K562 (cell line): ENCODE data around the gene ATP5PD. TPM values are rescaled to one million over a fixed set of nuclear protein-coding genes. Genes with fewer than 3 reads are reported as not detected.

ENCODE experiments used
- ARID1B ChIP-seq: fragments of 450-650 bp; IDR thresholded peaks from 2 replicates; pipeline ENCODE4 v1.6.1; 2016; ENCODE audit warnings: antibody characterized with exemption, mild to moderate bottlenecking, inconsistent platforms
- CREB1 ChIP-seq, 2 experiments: sonication (generic) in 1 of 2; formaldehyde crosslinking in 1 of 2; IDR thresholded peaks; 2 replicates each; pipeline versions ENCODE4 v1.6.1 to v1.8.0; 2012 to 2022; ENCODE audit warnings: inconsistent platforms in 1 of 2, mild to moderate bottlenecking in 1 of 2, missing genetic modification reagents in 1 of 2, moderate library complexity in 1 of 2
- CTBP1 ChIP-seq: fragments of 450-650 bp; IDR thresholded peaks from 2 replicates; pipeline ENCODE4 v1.6.1; 2016; ENCODE audit warnings: borderline replicate concordance
- HDAC3 ChIP-seq: fragments of 450-650 bp; IDR thresholded peaks from 2 replicates; pipeline ENCODE4 v1.6.1; 2018; ENCODE audit warnings: borderline replicate concordance, mild to moderate bottlenecking, moderate library complexity; ENCODE audit not compliant: partially characterized antibody
- HLTF ChIP-seq: fragments of 450-650 bp; IDR thresholded peaks from 2 replicates; pipeline ENCODE4 v1.6.1; 2016
- HMG20A ChIP-seq: fragments of 450-650 bp; formaldehyde crosslinking; conservative IDR thresholded peaks from 2 replicates; pipeline ENCODE4 v1.4.0; 2020; ENCODE audit warnings: mild to moderate bottlenecking, mixed read lengths
- HNRNPUL1 ChIP-seq: fragments of 200-400 bp; formaldehyde crosslinking; IDR thresholded peaks from 2 replicates; pipeline ENCODE4 v1.6.1; 2017; ENCODE audit warnings: low read length
- HOMEZ ChIP-seq: fragments of 250-450 bp; sonication (Bioruptor Pico); IDR thresholded peaks from 2 replicates; pipeline ENCODE4 v1.4.0; 2020; ENCODE audit warnings: mild to moderate bottlenecking, moderate library complexity
- MCM7 ChIP-seq, 2 experiments: fragments of 450-650 bp; IDR thresholded peaks; 2 replicates each; pipeline ENCODE4 v1.6.1; 2016 to 2018
- NCOR1 ChIP-seq: fragments of 450-650 bp; IDR thresholded peaks from 2 replicates; pipeline ENCODE4 v1.6.1; 2016; ENCODE audit warnings: mild to moderate bottlenecking, moderate library complexity
- PHF8 ChIP-seq: fragments of 200-600 bp; sonication (generic); IDR thresholded peaks from 2 replicates; pipeline ENCODE4 v1.6.1; 2012; ENCODE audit warnings: mixed run types, mild to moderate bottlenecking, inconsistent platforms, low read length, moderate library complexity, borderline replicate concordance
- POLR2AphosphoS5 ChIP-seq: IDR thresholded peaks from 2 replicates; pipeline ENCODE4 v1.6.1; 2011; ENCODE audit warnings: mild to moderate bottlenecking, low read depth, low read length, moderate library complexity; ENCODE audit not compliant: control insufficient read depth, insufficient read depth
- SNRNP70 ChIP-seq: fragments of 200-400 bp; formaldehyde crosslinking; optimal IDR thresholded peaks from 2 replicates; pipeline ENCODE3; 2017; ENCODE audit warnings: low read depth, low read length
- SRSF1 ChIP-seq: fragments of 200-400 bp; formaldehyde crosslinking; IDR thresholded peaks from 2 replicates; pipeline ENCODE4 v1.6.1; 2017; ENCODE audit warnings: mild to moderate bottlenecking, low read depth, low read length, moderate library complexity
- TFE3 ChIP-seq: fragments of 450-650 bp; formaldehyde crosslinking; IDR thresholded peaks from 2 replicates; pipeline ENCODE4 v1.4.0; 2020; ENCODE audit warnings: mild to moderate bottlenecking, mixed read lengths
- ZNF518B ChIP-seq: fragments of 250-450 bp; sonication (Bioruptor Pico); IDR thresholded peaks from 2 replicates; pipeline ENCODE4 v1.5.0; 2021; ENCODE audit warnings: mild to moderate bottlenecking, moderate library complexity
- ZNF740 ChIP-seq, 3 experiments: fragments of 200-800 bp in 1 of 3; sonication (Bioruptor generic) in 1 of 3; sonication (generic) in 1 of 3; formaldehyde crosslinking in 1 of 3; IDR thresholded peaks; 2 replicates each; pipeline versions ENCODE4 v1.6.1 to v1.8.0; 2016 to 2022; ENCODE audit warnings: mild to moderate bottlenecking in 2 of 3, missing compliant biosample characterization in 2 of 3, missing genetic modification characterization in 2 of 3, missing genetic modification reagents in 1 of 3
- ZNF830 ChIP-seq: fragments of 250-450 bp; sonication (Bioruptor Pico); IDR thresholded peaks from 2 replicates; pipeline ENCODE4 v1.5.0; 2021; ENCODE audit warnings: mild to moderate bottlenecking
- polyA plus RNA-seq, 8 experiments: library from polyadenylated mRNA; depleted of rRNA in 4 of 8; stranded (reverse) in 5 of 8; unstranded in 3 of 8; fragments of >200 nt; fragmentation: Nextera tagmentation in 2 of 8; fragmentation: Illumina TruSeq in 1 of 8; extraction: Ambion mirVana in 2 of 8; extraction: Trizol in 1 of 8; gene quantifications; 2 replicates each; pipeline versions ENCODE4 v1.2.1 to v1.2.3, GENCODE V29; 2011 to 2014; ENCODE audit warnings: inconsistent platforms in 1 of 8, missing spikeins in 1 of 8
- total RNA-seq, 7 experiments: library from RNA; depleted of rRNA in 6 of 7; stranded (reverse); fragments of >200 nt in 6 of 7; fragmentation: Illumina TruSeq in 2 of 7; extraction: Trizol in 2 of 7; gene quantifications; 2 replicates each; pipeline versions ENCODE4 v1.2.1 to v1.2.3, GENCODE V29; 2011 to 2021; ENCODE audit warnings: low replicate concordance in 1 of 7

The ATP5PD gene
- total and polyA plus RNA-seq, 9 of the 15 experiments (the other 6 are each of a cell fraction or from before 2014, with no cell fraction given) = 271 to 828 (median 432) TPM

- TF ChIP-seq ARID1B = no peak
- no peak for TF ChIP-seq HLTF
- TF ChIP-seq CTBP1 = no peak; the same call in none of the 2 replicates
- no peak for TF ChIP-seq ZNF740 (CRISPR knock-in tag; IDR thresholded peaks at IDR 0.05)
- no peak for TF ChIP-seq ZNF740 (tag; IDR thresholded peaks at IDR 0.05)
- TF ChIP-seq ZNF830 (CRISPR knock-in tag) = peak; percentile 59; the same call in 1 of the 2 replicates
- TF ChIP-seq TFE3 (CRISPR knock-in tag) = no peak
- no peak for TF ChIP-seq HOMEZ
- TF ChIP-seq CREB1 (IDR thresholded peaks at IDR 0.05) = peak; percentile 72
- peak; percentile 83 for TF ChIP-seq CREB1 (CRISPR knock-in tag; IDR thresholded peaks at IDR 0.05)
- no peak for TF ChIP-seq SNRNP70
- no peak for TF ChIP-seq NCOR1
- TF ChIP-seq PHF8 = peak; percentile 93; the same call in 1 of the 2 replicates
- peak; percentile 93 for TF ChIP-seq POLR2AphosphoS5
- no peak for TF ChIP-seq HMG20A
- no peak for TF ChIP-seq SRSF1
- TF ChIP-seq HDAC3 = no peak
- no peak for TF ChIP-seq HNRNPUL1
- TF ChIP-seq ZNF518B = no peak
- TF ChIP-seq MCM7 (IDR thresholded peaks at IDR 0.05) = no peak
Measured at GRCh38 chr17:75046407-75047289, at the start of gene ATP5PD, which contains the start of gene KCTD2 (continued).
